Fibroblast of skin of left quadriceps (primary cell): ENCODE results near the gene IFNA5.

Source experiments
- DNase-seq, 2 experiments: peaks; one replicate each; pipeline ENCODE4 v3.0.0-alpha.2; 2013; ENCODE audit warnings: low read depth in 2 of 2

The IFNA5 gene

GRCh38 chr9:21305213-21305612 lies at the start of gene IFNA5:
Gene IFNA5, minus strand, starts transcription at chr9:21305313. Its CDS starts 57 bp downstream, at chr9:21305256.
- no peak for DNase-seq

GRCh38 chr9:21350787-21351186 lies 45.7 kb upstream of the IFNA5 start, which contains the start of gene IFNA6:
Gene IFNA6, minus strand, starts transcription at chr9:21350887. Its CDS starts 0 bp downstream, at chr9:21350887.
- no peak for DNase-seq

- no peak for DNase-seq
Measured at GRCh38 chr9:21348430-21348970, 43.4 kb upstream of the IFNA5 start.

- no peak for DNase-seq
Measured at GRCh38 chr9:21340735-21341134, 35.6 kb upstream of the IFNA5 start.

GRCh38 chr9:21336457-21336856 lies 31.3 kb upstream of the IFNA5 start:
- no peak for DNase-seq

GRCh38 chr9:21334701-21335632 lies 29.9 kb upstream of the IFNA5 start, which contains the start of gene KLHL9:
Gene KLHL9, minus strand, starts transcription at chr9:21335404. Its CDS starts 545 bp downstream, at chr9:21334859.
- DNase-seq: peak; percentile 85 to 87

GRCh38 chr9:21333226-21333625 lies 28.1 kb upstream of the IFNA5 start:
- DNase-seq: no peak

GRCh38 chr9:21331676-21332402 lies 26.7 kb upstream of the IFNA5 start:
- DNase-seq: no peak

GRCh38 chr9:21326526-21327139 lies 21.5 kb upstream of the IFNA5 start:
- peak; percentile 18 to 21 for DNase-seq

GRCh38 chr9:21324047-21324446 lies 18.9 kb upstream of the IFNA5 start:
- no peak for DNase-seq

GRCh38 chr9:21322911-21323461 lies 17.9 kb upstream of the IFNA5 start:
- no peak for DNase-seq

GRCh38 chr9:21320465-21320864 lies 15.4 kb upstream of the IFNA5 start:
- DNase-seq: no peak

- peak in 1 of 2 experiments; percentile 25 for DNase-seq
Measured at GRCh38 chr9:21317956-21318923, 13.1 kb upstream of the IFNA5 start.

GRCh38 chr9:21316860-21317259 lies 11.7 kb upstream of the IFNA5 start:
- DNase-seq: no peak

GRCh38 chr9:21316032-21316842 lies 11.1 kb upstream of the IFNA5 start:
- no peak for DNase-seq

- no peak for DNase-seq
Measured at GRCh38 chr9:21314152-21314551, 9.0 kb upstream of the IFNA5 start.

- no peak for DNase-seq
Measured at GRCh38 chr9:21311889-21312288, 6.8 kb upstream of the IFNA5 start.

- DNase-seq: no peak
Measured at GRCh38 chr9:21295992-21296391, 9.1 kb downstream of the IFNA5 start.

GRCh38 chr9:21294904-21295538 lies 10.1 kb downstream of the IFNA5 start:
- no peak for DNase-seq
